HL-60 (cell line): ENCODE measurements around the gene ADD2.
A peak's percentile ranks its signal among the peaks of the same experiment; 100 is the strongest.

Source experiments
- DNase-seq, 2 experiments: peaks; one replicate each; pipeline ENCODE4 v3.0.0-alpha.2; 2010 to 2020; ENCODE audit warnings: low read depth in 1 of 2, low spot score in 1 of 2
- H3K27ac ChIP-seq: fragments of 250-450 bp; sonication (Bioruptor Pico); replicated peaks from 2 replicates; pipeline ENCODE4 v1.5.1; 2020; ENCODE audit warnings: mild to moderate bottlenecking, moderate library complexity
- H3K27me3 ChIP-seq: fragments of 250-450 bp; sonication (Bioruptor Pico); 2 replicates; pipeline ENCODE4 v1.5.1; 2021; ENCODE audit warnings: mild to moderate bottlenecking, moderate library complexity; ENCODE audit not compliant: insufficient read depth, poor library complexity, severe bottlenecking
- H3K4me3 ChIP-seq: replicated peaks from 2 replicates; pipeline ENCODE4 v1.5.1; 2011; ENCODE audit warnings: mild to moderate bottlenecking, control low read depth, low read length; ENCODE audit not compliant: insufficient read depth
- CTCF ChIP-seq: IDR thresholded peaks from one replicate; pipeline ENCODE4 v1.5.1; 2011; ENCODE audit warnings: low read length, control low read depth, inconsistent platforms; ENCODE audit not compliant: insufficient read depth
- GABPA ChIP-seq: IDR thresholded peaks from 2 replicates; pipeline ENCODE4 v1.6.1; 2012; ENCODE audit warnings: low read depth
- POLR2AphosphoS5 ChIP-seq: IDR thresholded peaks from 2 replicates; pipeline ENCODE4 v1.6.1; 2012; ENCODE audit warnings: low read depth
- SPI1 ChIP-seq: IDR thresholded peaks from 2 replicates; pipeline ENCODE4 v1.6.1; 2012; ENCODE audit warnings: low read depth, mild to moderate bottlenecking, borderline replicate concordance
- TF ChIP-seq, protein P1 (sequence below): IDR thresholded peaks from 2 replicates; pipeline ENCODE4 v1.6.1; 2012; ENCODE audit warnings: low read depth; ENCODE audit not compliant: insufficient replicate concordance

ADD2 gene

GRCh38 chr2:70775141-70775540, 7.1 kb upstream of the ADD2 start:
- Histone ChIP-seq H3K4me3 (no peak overlapping the region), H3K27me3 (peaks cover 20% of the 10 kb centered on the region), H3K27ac (no peak overlapping the region)
- peak in 1 of 2 experiments; percentile 54 for DNase-seq
- TF ChIP-seq, protein P1, sequence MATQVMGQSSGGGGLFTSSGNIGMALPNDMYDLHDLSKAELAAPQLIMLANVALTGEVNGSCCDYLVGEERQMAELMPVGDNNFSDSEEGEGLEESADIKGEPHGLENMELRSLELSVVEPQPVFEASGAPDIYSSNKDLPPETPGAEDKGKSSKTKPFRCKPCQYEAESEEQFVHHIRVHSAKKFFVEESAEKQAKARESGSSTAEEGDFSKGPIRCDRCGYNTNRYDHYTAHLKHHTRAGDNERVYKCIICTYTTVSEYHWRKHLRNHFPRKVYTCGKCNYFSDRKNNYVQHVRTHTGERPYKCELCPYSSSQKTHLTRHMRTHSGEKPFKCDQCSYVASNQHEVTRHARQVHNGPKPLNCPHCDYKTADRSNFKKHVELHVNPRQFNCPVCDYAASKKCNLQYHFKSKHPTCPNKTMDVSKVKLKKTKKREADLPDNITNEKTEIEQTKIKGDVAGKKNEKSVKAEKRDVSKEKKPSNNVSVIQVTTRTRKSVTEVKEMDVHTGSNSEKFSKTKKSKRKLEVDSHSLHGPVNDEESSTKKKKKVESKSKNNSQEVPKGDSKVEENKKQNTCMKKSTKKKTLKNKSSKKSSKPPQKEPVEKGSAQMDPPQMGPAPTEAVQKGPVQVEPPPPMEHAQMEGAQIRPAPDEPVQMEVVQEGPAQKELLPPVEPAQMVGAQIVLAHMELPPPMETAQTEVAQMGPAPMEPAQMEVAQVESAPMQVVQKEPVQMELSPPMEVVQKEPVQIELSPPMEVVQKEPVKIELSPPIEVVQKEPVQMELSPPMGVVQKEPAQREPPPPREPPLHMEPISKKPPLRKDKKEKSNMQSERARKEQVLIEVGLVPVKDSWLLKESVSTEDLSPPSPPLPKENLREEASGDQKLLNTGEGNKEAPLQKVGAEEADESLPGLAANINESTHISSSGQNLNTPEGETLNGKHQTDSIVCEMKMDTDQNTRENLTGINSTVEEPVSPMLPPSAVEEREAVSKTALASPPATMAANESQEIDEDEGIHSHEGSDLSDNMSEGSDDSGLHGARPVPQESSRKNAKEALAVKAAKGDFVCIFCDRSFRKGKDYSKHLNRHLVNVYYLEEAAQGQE = no peak
- TF ChIP-seq POLR2AphosphoS5 = no peak
- TF ChIP-seq SPI1 = no peak
- no peak for TF ChIP-seq CTCF
- no peak for TF ChIP-seq GABPA

DNA sequence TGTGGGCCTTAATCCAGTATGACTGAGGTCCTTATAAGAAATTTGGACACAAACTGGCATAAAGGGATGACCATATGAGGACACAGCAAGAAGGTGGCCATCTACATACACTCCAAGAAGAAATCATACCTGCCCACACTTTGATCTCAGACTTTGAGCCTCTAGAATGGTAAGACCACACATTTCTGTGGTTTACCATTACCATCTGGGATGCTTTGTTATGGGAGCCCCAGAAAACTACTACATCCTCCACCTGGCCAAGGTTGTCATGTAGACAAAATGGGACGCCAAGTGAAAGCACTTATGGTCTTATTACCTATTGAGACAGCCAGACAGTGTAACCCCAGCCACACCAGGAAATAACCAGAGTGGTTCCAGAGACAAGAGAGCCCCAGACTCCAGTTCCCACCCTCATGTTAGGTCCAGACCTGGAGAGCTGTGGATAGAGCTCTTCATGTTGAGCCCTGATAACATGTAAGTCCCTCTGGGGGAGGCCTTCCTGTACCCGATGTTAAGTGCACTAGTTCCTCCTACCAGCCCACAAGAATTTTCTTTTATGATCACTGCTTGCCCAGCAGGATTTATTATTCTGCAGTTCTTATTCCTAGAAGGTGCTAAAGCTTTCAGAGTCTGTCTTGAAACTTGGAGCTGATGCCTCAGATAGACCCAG, 4.6 kb upstream of the ADD2 start:
- no peak for TF ChIP-seq GABPA
- Histone ChIP-seq H3K27ac (no peak overlapping the region), H3K27me3 (peaks cover 39% of the 10 kb centered on the region), H3K4me3 (no peak overlapping the region)
- DNase-seq = no peak

DNA sequence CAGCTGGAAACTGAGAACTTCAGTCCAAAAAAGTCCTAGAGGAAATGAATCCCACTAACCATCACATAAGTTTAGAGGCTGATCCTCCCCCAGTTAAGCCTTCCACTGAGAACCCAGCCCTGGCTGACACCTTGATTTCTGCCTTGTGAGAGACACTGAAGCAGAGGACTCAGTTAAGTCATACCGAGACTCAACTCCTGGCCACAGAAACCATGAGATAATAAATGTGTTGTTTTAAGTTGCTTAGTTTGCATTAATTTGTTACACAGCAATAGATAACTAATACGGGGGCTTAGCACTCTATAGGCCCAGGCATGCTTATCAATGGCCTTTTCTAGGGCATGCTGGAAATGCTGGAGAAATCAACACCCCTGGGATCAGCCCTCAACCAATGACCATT, 3.4 kb upstream of the ADD2 start:
- H3K4me3 ChIP-seq = no peak overlapping the region
- DNase-seq = no peak
- peaks cover 48% of the 10 kb centered on the region for H3K27me3 ChIP-seq
- no peak overlapping the region for H3K27ac ChIP-seq
- TF ChIP-seq SPI1 (no peak), CTCF (no peak), POLR2AphosphoS5 (no peak), GABPA (no peak)
- TF ChIP-seq, protein P1 = no peak

GRCh38 chr2:70769450-70769849, 1.4 kb upstream of the ADD2 start:
- Histone ChIP-seq H3K4me3 (no peak overlapping the region), H3K27me3 (peaks cover 59% of the 10 kb centered on the region), H3K27ac (no peak overlapping the region)
- TF ChIP-seq CTCF = no peak
- TF ChIP-seq GABPA = no peak
- TF ChIP-seq SPI1 = no peak
- no peak for TF ChIP-seq POLR2AphosphoS5
- TF ChIP-seq, protein P1 = no peak
- no peak for DNase-seq
